ENCODE measurements around the gene PEX14.

PEX14 gene

GRCh38 chr1:10529765-10530164 is 55.0 kb downstream of the PEX14 start:
- no peak for TF ChIP-seq CTCF (IDR thresholded peaks at IDR 0.05; ENCODE audit: borderline replicate concordance, control extremely low read depth, extremely low read depth, insufficient read depth, missing control alignments)
- no peak for DNase-seq (ENCODE audit: low spot score)
- in situ Hi-C loops (cut with MboI; ENCODE audit: low sequenced_read_pairs, unreplicated experiment) = no loop called here

GRCh38 chr1:10530281-10530740 is 55.6 kb downstream of the PEX14 start:
- TF ChIP-seq CTCF (IDR thresholded peaks at IDR 0.05; ENCODE audit: borderline replicate concordance, control extremely low read depth, extremely low read depth, insufficient read depth, missing control alignments) = no peak
- no peak for DNase-seq (ENCODE audit: low spot score)
- in situ Hi-C loops (cut with MboI; ENCODE audit: low sequenced_read_pairs, unreplicated experiment) = no loop called here

GRCh38 chr1:10530756-10531495 is 56.2 kb downstream of the PEX14 start:
- no peak for DNase-seq (ENCODE audit: low spot score)
- no peak for TF ChIP-seq CTCF (IDR thresholded peaks at IDR 0.05; ENCODE audit: borderline replicate concordance, control extremely low read depth, extremely low read depth, insufficient read depth, missing control alignments)
- in situ Hi-C loops (cut with MboI; ENCODE audit: low sequenced_read_pairs, unreplicated experiment) = no loop called here

GRCh38 chr1:10532362-10532761 is 57.6 kb downstream of the PEX14 start:
- in situ Hi-C loops (cut with MboI; ENCODE audit: low sequenced_read_pairs, unreplicated experiment) = no loop called here
- DNase-seq (ENCODE audit: low spot score) = no peak
- no peak for TF ChIP-seq CTCF (IDR thresholded peaks at IDR 0.05; ENCODE audit: borderline replicate concordance, control extremely low read depth, extremely low read depth, insufficient read depth, missing control alignments)

- DNase-seq (ENCODE audit: low spot score) = no peak
- in situ Hi-C loops (cut with MboI; ENCODE audit: low sequenced_read_pairs, unreplicated experiment) = no loop called here
- TF ChIP-seq CTCF (IDR thresholded peaks at IDR 0.05; ENCODE audit: borderline replicate concordance, control extremely low read depth, extremely low read depth, insufficient read depth, missing control alignments) = no peak
Measured at GRCh38 chr1:10534519-10534918, 59.8 kb downstream of the PEX14 start.

- DNase-seq (ENCODE audit: low spot score) = no peak
- in situ Hi-C loops (cut with MboI; ENCODE audit: low sequenced_read_pairs, unreplicated experiment) = no loop called here
- no peak for TF ChIP-seq CTCF (IDR thresholded peaks at IDR 0.05; ENCODE audit: borderline replicate concordance, control extremely low read depth, extremely low read depth, insufficient read depth, missing control alignments)
Measured at GRCh38 chr1:10536133-10536770, 61.5 kb downstream of the PEX14 start.

Measured in GM13976 (cell line).